ENCODE results near the gene ZFHX3.

The ZFHX3 gene

GRCh38 chr16:72972878-72973571 lies 74.9 kb downstream of the ZFHX3 start:
- no peak for DNase-seq

DNA sequence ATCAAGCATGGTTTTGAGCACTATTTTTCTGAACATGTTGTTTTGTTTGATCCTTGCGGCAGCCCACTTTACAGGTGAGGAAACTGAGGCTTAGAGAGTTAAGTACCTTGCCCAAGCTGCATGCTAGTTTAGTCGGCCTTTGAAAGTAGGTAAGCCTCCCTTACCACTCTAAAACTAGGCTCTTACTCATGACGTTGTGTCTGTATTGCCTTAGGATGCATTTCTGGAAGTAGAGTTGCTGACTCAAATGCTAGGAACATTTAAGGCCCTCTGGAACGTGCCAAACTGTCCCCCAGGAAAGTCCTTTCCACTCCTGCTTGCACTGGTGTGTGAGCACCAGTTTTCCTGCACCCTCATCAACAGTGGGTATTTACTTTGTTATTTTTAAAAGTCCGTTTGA lies 76.6 kb downstream of the ZFHX3 start:
- no peak for DNase-seq

GRCh38 chr16:72970656-72971055 lies 77.3 kb downstream of the ZFHX3 start:
- no peak for DNase-seq

DNA sequence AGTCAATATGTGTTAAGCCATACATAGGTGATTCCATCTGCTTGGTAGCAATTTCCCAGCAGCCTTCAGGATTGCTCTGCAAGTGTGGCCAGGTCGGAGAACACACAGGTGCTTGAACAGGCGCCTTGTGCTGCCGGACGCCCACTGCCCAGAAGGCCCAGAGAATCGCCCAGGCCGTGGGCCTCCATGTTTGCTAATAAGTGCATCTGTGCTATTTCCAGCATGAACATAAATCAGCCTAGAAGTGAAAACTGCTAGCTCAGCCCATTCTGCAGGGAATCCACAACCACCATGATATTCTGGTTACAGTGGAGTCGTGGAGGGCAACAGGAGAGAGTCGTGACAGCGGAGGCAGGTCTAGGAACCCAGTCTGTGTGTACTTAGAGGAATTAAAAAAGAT lies 78.1 kb downstream of the ZFHX3 start:
- DNase-seq, result no peak

DNA sequence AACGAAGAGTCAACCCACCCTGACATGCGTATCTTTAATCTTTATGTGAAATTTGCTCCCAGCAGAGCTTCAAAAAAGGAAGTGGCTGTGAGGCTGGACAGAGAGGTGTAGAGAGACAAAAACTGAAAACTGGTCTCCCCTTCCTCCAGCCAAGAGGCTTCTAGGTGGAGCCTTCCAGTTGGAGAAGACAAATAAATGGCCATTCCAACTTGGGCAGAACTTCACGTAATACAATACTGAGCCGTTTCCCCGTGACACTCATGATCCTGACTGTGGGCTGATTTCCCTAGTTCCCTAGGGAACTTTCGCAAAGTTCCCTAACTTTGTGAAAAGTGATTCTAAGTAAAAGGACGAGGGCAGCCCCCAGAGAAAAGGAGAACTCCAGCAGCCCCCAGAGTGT lies 78.8 kb downstream of the ZFHX3 start:
- DNase-seq, result no peak

DNA sequence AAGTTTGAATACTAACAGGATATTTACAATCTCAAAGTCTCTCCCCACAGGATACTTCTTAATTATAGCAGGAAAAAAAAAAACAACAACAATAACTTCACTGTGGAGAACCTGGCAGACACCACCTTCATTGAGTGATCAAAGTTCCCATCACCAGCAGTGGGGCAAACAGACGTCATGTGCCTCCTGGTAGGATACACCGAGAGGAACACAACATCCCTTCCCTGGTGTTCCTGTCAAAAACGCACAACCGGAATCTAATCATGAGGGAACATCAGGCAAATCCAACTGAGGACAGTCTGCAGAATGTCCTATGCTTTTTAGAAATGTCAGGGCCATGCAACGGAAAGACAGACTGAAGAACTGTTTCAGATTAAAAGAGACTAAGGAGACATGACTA lies 80.0 kb downstream of the ZFHX3 start:
- no peak for DNase-seq

DNA sequence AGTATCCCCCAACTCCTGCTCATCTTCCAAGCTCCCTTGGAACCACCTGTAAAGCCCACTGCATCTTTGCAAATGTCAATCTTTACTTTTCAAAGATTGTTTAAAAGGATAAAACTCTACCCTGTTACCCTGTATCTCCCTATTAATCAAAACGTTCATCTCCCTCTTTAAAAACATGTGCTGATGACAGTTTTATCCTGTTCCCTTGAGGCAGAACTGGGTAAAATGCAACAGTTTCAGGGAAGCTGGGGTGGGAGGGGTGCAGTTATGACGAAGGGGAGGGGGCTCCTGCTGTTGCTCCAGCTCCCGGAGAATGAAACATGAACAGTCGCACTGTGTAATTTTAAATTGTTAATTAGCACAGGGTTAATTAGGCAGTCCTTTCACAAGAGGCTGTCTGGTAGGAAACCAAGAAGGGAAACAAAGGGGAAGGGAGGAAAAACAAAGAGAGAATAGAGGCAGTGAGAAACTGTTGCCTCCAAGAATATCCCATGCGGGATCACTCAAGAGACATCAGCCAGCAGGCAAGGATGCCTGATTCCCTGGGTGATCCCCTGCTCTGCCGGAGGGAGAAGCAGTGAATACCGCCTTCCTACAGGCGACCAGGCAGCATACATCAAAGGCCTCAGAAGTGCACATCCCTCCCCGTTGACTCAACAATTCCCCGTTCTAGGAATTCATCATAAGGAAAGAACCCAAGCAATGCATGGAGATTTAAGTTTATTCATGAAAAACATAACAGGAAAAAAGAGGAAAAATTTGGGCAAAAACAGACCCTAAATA lies 84.2 kb downstream of the ZFHX3 start:
- DNase-seq, result peak; percentile 1

- DNase-seq, result no peak
These were observed 85.6 kb downstream of the ZFHX3 start for GRCh38 chr16:72962347-72962746.

DNA sequence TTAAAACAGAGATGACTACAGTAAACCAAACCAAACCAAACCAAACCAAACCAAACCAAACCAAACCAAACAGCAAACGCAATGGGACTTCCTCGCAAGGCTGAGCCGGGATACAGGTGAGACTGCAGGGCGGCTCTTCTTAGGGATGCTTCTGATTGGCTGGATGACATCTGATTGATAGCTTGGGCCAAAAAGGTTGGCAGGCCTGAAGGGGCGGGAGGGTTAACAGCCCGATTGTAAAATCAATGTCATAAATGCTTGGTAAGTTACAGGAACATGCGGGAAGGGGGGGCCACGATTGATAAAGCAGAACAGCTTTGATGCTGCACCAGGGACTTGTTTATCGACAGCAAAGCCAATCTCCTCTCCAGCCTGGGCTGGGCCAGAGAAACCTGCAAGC lies 86.1 kb downstream of the ZFHX3 start:
- DNase-seq, result no peak

DNA sequence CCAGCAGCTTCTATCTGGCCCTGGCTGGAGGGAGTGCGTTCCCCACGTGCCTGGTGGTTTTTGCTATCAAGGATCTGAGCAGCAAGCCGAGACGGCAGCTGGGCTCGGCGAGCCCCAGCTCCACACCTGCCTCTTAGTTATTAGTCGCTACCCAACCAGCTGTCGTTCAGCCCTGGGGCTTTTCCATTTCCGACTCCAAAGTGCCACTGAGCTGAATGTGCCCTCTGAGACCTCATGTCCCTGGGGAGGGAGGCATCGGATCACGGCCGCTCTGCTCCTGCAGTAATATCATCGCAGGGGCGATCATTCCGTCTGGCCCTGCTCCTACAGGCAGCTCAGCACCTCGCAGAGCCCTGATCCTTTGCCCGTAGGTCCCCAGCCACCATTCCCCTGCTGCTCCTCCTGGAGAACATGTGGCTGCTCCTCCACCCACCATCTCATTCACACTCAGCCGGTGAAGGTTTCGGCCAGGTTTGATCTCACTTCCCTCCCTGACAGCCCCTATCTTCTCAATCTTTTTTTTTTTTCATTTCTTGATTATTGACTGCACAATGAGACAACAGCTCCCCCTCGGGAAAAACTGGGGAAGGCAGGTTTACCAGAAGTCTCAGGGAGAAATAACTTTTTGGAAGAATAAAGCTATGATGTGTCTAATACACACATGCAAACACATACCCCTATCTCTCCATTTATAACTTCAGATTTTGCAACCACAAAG lies 86.7 kb downstream of the ZFHX3 start:
- DNase-seq, result peak; percentile 51

DNA sequence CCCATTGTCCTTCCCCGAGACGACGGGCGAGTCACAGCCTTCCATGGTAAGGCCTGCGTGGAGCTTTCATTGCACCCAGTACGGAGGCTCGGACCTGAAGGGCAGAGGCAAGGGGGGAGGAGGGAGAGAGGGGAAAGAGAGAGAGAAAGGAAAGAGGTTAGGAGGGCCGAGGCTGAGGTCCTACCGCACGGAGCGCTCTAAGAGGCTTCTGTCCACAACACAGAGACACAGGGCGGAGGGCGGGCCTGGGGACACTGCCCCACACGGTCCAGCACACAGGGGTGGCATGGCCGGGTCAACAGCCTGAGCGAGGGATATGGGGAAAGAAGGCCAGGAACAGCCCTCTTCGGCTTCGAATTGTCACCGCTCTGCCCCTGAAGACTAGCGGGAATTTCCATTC lies 87.8 kb downstream of the ZFHX3 start:
- DNase-seq, result no peak

DNA sequence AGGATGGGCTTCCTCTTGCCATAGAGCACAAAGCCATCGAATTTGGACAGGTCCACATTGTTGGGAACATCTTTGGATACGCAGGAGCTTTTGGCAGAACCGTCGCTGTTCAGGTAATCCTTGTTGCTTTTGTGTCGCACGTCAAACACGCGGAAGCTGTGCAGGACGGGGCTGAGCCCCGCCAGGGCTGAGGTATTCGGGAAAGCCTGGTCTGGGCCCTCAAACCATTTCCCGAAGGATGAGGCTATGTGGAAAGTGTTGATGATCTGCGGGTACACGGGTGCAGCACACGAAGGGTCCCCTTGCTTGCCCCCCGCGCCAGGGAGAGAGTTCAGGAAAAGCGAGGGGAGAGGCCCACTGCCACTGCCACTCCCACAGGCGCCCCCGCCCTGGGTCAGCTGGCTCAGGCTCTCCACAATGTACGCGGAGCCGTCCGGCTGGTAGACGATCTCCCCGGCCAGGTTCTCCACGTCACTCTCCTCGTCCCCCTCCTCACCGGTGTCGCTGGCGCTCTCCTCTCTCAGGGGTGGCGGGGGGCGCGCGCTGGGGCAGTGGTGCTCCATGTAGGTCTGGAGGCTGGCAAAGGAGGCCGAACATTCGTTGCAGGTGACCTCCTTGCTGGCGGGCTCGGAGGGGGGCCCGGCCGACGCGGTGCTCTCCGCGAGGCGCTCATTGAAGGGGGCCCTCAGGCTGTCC lies 88.5 kb downstream of the ZFHX3 start:
- no peak for DNase-seq

DNA sequence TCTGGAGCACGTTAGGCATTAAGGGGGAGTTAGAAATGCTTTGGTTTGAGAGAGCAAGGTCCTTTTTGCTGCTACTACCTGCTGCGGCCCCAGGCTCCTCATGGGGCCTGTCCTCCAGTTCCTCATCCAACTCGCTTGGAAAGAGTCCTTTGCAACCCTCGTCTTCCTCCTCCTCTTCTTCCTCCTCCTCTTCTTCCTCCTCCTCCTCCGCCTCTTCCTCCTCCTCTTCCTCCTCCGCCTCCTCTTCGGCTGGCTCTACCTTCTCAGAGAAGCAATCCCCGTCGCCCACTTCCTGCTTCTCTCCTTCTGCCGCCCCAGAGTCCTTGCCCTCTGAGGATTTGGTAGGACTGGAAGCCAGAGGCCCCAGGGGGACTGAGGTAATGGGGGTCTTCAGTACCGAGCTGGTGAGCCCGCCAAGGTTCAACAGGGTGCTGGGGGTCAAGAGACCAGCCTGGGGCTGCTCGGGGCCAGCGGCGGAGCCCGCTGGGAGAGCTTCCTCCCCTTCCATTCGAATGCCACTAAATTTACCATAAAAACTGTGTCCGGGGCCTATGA lies 89.3 kb downstream of the ZFHX3 start:
- DNase-seq, result no peak

- no peak for DNase-seq
These were observed 90.3 kb downstream of the ZFHX3 start for GRCh38 chr16:72957303-72958277.

DNA sequence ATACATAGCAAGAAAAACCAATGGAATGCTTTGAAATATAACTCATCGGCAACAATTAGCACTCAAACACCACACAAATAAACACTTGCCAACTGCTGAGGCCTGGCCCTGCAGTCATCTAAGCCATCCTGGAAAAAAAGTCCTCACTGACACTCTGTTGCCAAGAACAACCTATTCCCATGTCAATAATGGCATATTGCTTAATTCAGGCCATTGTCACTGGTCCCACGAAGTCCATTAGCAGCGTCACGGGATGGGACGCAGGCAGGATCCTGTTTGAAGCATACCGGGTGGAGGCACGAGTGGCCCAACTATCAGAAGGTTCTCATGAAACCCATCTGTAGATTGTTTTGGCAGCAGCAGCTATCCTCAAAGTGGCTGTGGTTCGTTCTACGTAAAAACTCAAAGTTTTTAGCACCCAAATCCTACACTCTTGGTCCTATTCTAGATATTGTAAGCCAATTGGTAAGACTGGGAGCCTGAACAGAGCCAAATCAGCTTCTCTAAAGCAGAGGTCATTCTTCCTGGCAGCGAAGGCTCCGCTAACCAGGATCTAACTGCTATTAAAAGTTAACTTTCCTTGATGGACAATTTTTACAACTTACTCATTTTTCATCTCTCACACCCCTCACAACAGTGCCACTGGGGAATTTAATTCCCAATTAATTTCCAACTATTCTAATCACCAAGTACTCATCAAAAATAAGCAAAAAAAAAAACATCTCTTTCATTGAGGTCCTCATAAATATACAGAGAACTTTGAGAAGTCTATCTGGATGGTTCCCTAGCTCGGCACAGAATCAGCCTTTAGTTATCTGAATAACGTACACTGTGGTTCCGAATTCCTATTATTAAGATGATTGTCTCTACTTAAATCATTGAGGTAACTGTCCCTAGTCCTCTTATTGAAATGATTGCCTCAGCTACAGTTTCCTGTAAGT lies 91.5 kb downstream of the ZFHX3 start:
- DNase-seq, result no peak

GRCh38 chr16:72952811-72953271 lies 95.1 kb downstream of the ZFHX3 start:
- DNase-seq, result no peak

- DNase-seq, result no peak
These were observed 95.5 kb downstream of the ZFHX3 start for GRCh38 chr16:72952404-72952803.

DNA sequence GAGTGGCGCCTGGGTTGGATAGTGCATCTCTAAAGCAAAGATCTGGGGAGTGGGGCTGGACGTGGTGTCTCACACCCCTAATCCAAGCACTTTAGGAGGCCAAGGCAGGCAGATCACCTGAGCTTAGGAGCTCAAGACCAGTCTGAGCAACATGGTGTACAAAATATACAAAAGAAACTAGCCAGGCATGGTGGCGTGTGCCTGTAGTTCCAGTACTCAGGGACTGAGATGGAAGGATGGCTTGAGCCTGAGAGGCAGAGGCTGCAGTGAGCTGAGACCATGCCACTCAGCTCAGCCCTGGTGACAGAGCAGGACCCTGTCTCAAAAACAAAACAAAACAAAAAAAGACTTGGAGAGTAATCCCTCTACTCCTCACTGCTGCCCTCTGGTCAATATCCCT lies 96.0 kb downstream of the ZFHX3 start:
- DNase-seq, result no peak

DNA sequence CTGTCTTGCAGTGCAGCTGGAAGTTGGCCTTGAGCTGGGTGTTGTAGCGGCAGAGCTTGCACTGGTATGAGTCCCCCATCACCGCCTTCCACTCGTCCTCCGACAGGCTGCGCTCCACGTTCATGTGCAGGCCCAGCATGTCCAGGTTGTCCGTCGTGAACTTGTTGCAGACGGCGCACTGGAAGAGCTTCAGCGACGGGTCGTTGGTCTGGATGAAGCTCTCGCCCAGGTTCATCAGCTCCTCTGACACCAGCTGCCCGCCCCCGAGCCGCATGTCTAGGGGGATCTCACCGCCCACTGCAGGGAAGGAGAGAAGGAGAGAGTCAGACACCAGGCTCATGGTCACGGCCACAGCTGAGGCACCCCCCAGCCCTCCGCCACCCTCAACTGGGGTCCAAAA lies 97.3 kb downstream of the ZFHX3 start:
- DNase-seq, result no peak

DNA sequence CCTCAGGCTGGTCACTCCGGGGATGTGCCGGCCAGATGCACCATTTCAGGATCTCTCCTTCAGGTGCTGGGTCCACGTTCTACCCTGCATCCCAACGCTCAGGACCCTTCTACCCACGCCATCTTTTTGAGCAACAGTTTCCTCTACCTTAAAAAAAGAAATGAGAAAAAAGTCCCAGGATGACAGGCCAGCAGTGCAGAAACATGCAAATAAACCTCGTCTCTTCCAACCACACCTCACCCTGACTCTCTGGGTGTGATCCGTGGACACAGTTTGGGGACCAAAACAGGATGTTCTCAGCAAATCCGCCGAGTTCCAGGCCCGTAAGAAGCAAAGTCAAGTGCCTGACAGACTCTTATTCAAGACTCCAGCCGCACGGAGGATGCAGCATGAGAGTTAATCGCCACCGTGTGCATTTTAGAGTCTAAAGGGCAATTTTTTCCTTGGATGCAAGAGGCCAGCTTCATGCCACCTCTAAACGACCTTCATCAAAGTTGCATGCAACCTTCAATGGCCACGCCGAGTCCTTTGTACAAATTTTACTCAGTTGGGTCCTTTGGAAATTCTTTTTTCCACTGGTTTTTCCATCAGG lies 99.6 kb downstream of the ZFHX3 start:
- no peak for DNase-seq
